GM23248 (cell line): ENCODE results near the gene ALOX5. TPM values are rescaled to one million over a fixed set of nuclear protein-coding genes. Genes with fewer than 3 reads are reported as not detected.

Experiments
- DNase-seq: peaks from one replicate; pipeline ENCODE4 v3.0.0-alpha.2; 2015
- H2AFZ ChIP-seq: fragments of 200-600 bp; sonication (generic); 2 replicates; pipeline ENCODE4 v1.6.1; 2016; ENCODE audit warnings: antibody characterized with exemption
- H3F3A ChIP-seq: fragments of 200-600 bp; sonication (generic); 2 replicates; pipeline ENCODE4 v1.6.1; 2016; ENCODE audit warnings: mild to moderate bottlenecking, antibody characterized with exemption, mixed run types; ENCODE audit not compliant: insufficient read depth
- H3K27ac ChIP-seq: fragments of 200-600 bp; sonication (generic); 2 replicates; pipeline ENCODE4 v1.5.1; 2016; ENCODE audit warnings: mild to moderate bottlenecking
- H3K27me3 ChIP-seq: fragments of 200-600 bp; sonication (generic); replicated peaks from 2 replicates; pipeline ENCODE4 v1.6.1; 2016; ENCODE audit warnings: mild to moderate bottlenecking; ENCODE audit not compliant: insufficient read depth
- H3K36me3 ChIP-seq: fragments of 200-600 bp; sonication (generic); 2 replicates; pipeline ENCODE4 v1.6.1; 2016; ENCODE audit warnings: low read depth, mild to moderate bottlenecking
- H3K4me1 ChIP-seq: fragments of 200-600 bp; sonication (generic); 2 replicates; pipeline ENCODE4 v1.6.1; 2016; ENCODE audit warnings: mild to moderate bottlenecking; ENCODE audit not compliant: insufficient read depth
- H3K4me2 ChIP-seq: fragments of 200-600 bp; sonication (generic); one replicate; pipeline ENCODE4 v1.6.1; 2016; ENCODE audit warnings: mild to moderate bottlenecking; ENCODE audit not compliant: unreplicated experiment
- H3K4me3 ChIP-seq: fragments of 200-600 bp; sonication (generic); 2 replicates; pipeline ENCODE4 v1.5.1; 2016; ENCODE audit warnings: mild to moderate bottlenecking
- H3K79me2 ChIP-seq: fragments of 200-600 bp; sonication (generic); 2 replicates; pipeline ENCODE4 v1.6.1; 2016; ENCODE audit warnings: mild to moderate bottlenecking; ENCODE audit not compliant: insufficient read depth
- H3K9ac ChIP-seq: fragments of 200-600 bp; sonication (generic); 2 replicates; pipeline ENCODE4 v1.6.1; 2016; ENCODE audit warnings: mild to moderate bottlenecking
- H3K9me2 ChIP-seq: fragments of 200-600 bp; sonication (generic); 2 replicates; pipeline ENCODE4 v1.6.1; 2016; ENCODE audit warnings: mixed run types, mild to moderate bottlenecking, moderate library complexity; ENCODE audit not compliant: insufficient read depth
- H3K9me3 ChIP-seq: fragments of 200-600 bp; sonication (generic); one replicate; pipeline ENCODE4 v1.6.1; 2017; ENCODE audit warnings: low read depth
- H4K20me1 ChIP-seq: fragments of 200-600 bp; sonication (generic); 2 replicates; pipeline ENCODE4 v1.6.0; 2016; ENCODE audit not compliant: insufficient read depth
- EZH2 ChIP-seq: fragments of 200-600 bp; sonication (generic); IDR thresholded peaks from 2 replicates; pipeline ENCODE4 v1.6.1; 2018; ENCODE audit warnings: antibody characterized with exemption, mild to moderate bottlenecking; ENCODE audit not compliant: insufficient read depth, poor library complexity, severe bottlenecking
- EZH2phosphoT487 ChIP-seq: fragments of 200-600 bp; sonication (generic); IDR thresholded peaks from 2 replicates; pipeline ENCODE4 v1.6.1; 2018; ENCODE audit warnings: antibody characterized with exemption, moderate library complexity, mild to moderate bottlenecking, low read depth; ENCODE audit not compliant: insufficient read depth
- WGBS, 2 experiments: methylation state at CpG; one replicate each; pipeline ENCODE4 v1.1.6; 2015 to 2017; ENCODE audit warnings: low lambda C conversion rate in 2 of 2, low coverage in 1 of 2; ENCODE audit errors: missing lambda C conversion rate in 2 of 2; 5-methylcytosine and 5-hydroxymethylcytosine counted together
- in situ Hi-C: fragments of 300-500 bp; cut with MboI; formaldehyde crosslinking; loops from 2 replicates; pipeline ENCODE4 v1.15.0; 2020
- polyA plus RNA-seq: library from polyadenylated mRNA; unstranded; fragments of >200 nt; fragmentation: Nextera tagmentation; extraction: Ambion mirVana; gene quantifications from 2 replicates; pipeline ENCODE4 v1.2.1, GENCODE V29; 2016
- total RNA-seq: library from RNA; depleted of rRNA; stranded (reverse); fragments of >200 nt; shearing (Covaris generic); gene quantifications from 2 replicates; pipeline ENCODE4 v1.2.3, GENCODE V29; 2014; rRNA removed

The ALOX5 gene
- total and polyA plus RNA-seq, 2 experiments from 2014 or later = not detected

DNA sequence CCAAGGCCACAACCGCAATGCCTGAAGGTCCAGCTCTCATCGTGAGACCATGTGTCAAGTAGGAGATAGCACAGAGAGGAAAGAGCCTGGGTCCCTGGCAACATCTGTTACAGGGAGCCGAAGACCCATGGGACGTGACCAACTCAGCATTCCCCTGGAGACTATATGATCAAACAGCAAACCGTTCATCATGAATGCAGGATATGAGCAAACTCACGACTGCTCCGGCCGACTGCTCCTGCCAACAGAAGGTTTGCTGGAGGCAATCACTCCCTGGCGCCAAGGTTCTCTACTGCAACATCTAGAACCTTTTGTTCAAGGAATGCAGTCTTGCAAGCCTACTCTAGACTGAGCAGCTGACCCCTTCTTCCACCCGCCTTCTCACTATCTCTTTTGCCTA lies 114.3 kb downstream of the ALOX5 start:
- no peak overlapping the region for H3K4me3 ChIP-seq
- no peaks in the 10 kb centered on the region for H3K9me3 ChIP-seq
- H3K4me2 ChIP-seq = no peak overlapping the region
- no peaks in the 10 kb centered on the region for H3K4me1 ChIP-seq
- WGBS, 2 experiments = 92 to 93% methylated on average over 10 of the region's 10 CpGs
- H3K27ac ChIP-seq = no peak overlapping the region
- TF ChIP-seq EZH2 (no peak), EZH2phosphoT487 (no peak)
- no peaks in the 10 kb centered on the region for H3K9me2 ChIP-seq
- no peaks in the 10 kb centered on the region for H3K79me2 ChIP-seq
- H4K20me1 ChIP-seq = no peaks in the 10 kb centered on the region
- in situ Hi-C loops = no loop called here
- H3K27me3 ChIP-seq = no peaks in the 10 kb centered on the region
- no peaks in the 10 kb centered on the region for H3K36me3 ChIP-seq
- H3K9ac ChIP-seq = no peak overlapping the region
- H2AFZ ChIP-seq = no peak overlapping the region
- DNase-seq = no peak
- no peaks in the 10 kb centered on the region for H3F3A ChIP-seq

GRCh38 chr10:45490277-45490676 lies 116.3 kb downstream of the ALOX5 start:
- TF ChIP-seq EZH2 = no peak
- no peak for TF ChIP-seq EZH2phosphoT487
- Histone ChIP-seq H3K4me3 (no peak overlapping the region), H4K20me1 (no peaks in the 10 kb centered on the region), H3K36me3 (no peaks in the 10 kb centered on the region), H3K27ac (no peak overlapping the region), H3K9me3 (no peaks in the 10 kb centered on the region), H3F3A (no peaks in the 10 kb centered on the region), H3K9me2 (no peaks in the 10 kb centered on the region), H2AFZ (no peak overlapping the region), H3K27me3 (no peaks in the 10 kb centered on the region), H3K9ac (no peak overlapping the region), H3K4me1 (no peaks in the 10 kb centered on the region), H3K4me2 (no peak overlapping the region), H3K79me2 (no peaks in the 10 kb centered on the region)
- DNase-seq = no peak
- in situ Hi-C loops = no loop called here
- 85 to 94% methylated on average over 3 of the region's 3 CpGs for WGBS, 2 experiments

DNA sequence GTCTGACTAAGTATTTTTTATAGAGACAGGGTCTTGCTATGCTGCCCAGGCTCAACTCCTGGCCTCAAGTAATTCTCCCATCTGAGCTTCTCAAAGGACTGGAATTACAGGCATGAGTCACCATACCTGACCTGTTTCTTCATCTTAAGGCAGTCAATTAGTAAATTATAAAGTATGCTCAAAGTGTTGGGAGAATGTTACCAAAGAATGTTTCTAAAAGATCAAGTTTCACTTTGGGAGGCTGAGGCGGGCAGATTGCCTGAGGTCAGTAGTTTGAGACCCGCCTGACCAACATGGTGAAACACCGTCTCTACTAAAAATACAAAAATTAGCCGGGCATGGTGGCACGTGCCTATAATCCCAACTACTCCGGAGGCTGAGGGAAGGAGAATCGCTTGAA lies 117.0 kb downstream of the ALOX5 start:
- no peaks in the 10 kb centered on the region for H3K4me1 ChIP-seq
- in situ Hi-C loops = no loop called here
- DNase-seq = no peak
- TF ChIP-seq EZH2phosphoT487 (no peak), EZH2 (no peak)
- H3K9me2 ChIP-seq = no peaks in the 10 kb centered on the region
- no peak overlapping the region for H3K27ac ChIP-seq
- no peak overlapping the region for H3K9ac ChIP-seq
- H4K20me1 ChIP-seq = no peaks in the 10 kb centered on the region
- H3K4me2 ChIP-seq = no peak overlapping the region
- H3K79me2 ChIP-seq = no peaks in the 10 kb centered on the region
- H3K27me3 ChIP-seq = no peaks in the 10 kb centered on the region
- no peak overlapping the region for H3K4me3 ChIP-seq
- H3K36me3 ChIP-seq = no peaks in the 10 kb centered on the region
- H3K9me3 ChIP-seq = no peaks in the 10 kb centered on the region
- WGBS, 2 experiments = 74 to 77% methylated on average over 7 of the region's 7 CpGs
- no peak overlapping the region for H2AFZ ChIP-seq
- no peaks in the 10 kb centered on the region for H3F3A ChIP-seq

Other genes starting within 250 kb of the ALOX5 start
- not detected in 2 replicates for gene OR13A1, start 58.6 kb upstream of the ALOX5 start, total RNA-seq
- gene OR13A1, start 58.6 kb upstream of the ALOX5 start, polyA plus RNA-seq = not detected in 2 replicates